Measurements from ENCODE around the gene REV3L. TPM values are rescaled to one million over a fixed set of nuclear protein-coding genes. Genes with fewer than 3 reads are reported as not detected.

REV3L gene
- polyA plus RNA-seq, 2 of the 4 experiments (the other 2 are of a cell fraction): 4.1 to 12.4 TPM

GRCh38 chr6:111414373-111414772, 68.6 kb downstream of the REV3L start:
- FAIRE-seq (no peak), ATAC-seq (no peak), DNase-seq (ENCODE audit: low read depth in 1 of 2, low spot score in 1 of 2) (no peak)
- no peak overlapping the region for H3K27ac ChIP-seq
- peaks cover 4% of the 10 kb centered on the region; the same call in 1 of the 3 replicates for H3K4me1 ChIP-seq
- H3K4me3 ChIP-seq: no peak overlapping the region
- 90% methylated on average over 1 of the region's 1 CpG for WGBS (ENCODE audit: missing lambda C conversion rate)
- no peak overlapping the region for H3K4me2 ChIP-seq
- ChIA-PET CTCF (no interaction called here), POLR2A (no interaction called here)
- no peaks in the 10 kb centered on the region for H3K9me3 ChIP-seq
- TF ChIP-seq PBX3 (IDR thresholded peaks at IDR 0.05) (no peak), KDM5A (IDR thresholded peaks at IDR 0.05) (no peak), CBX2 (IDR thresholded peaks at IDR 0.05; ENCODE audit: borderline replicate concordance, low read depth) (no peak), BCL3 (IDR thresholded peaks at IDR 0.05) (no peak), MAFK (IDR thresholded peaks at IDR 0.05; ENCODE audit: partially characterized antibody) (no peak), MAZ (IDR thresholded peaks at IDR 0.05; ENCODE audit: borderline replicate concordance, low read depth, low read length) (no peak), POLR2A (IDR thresholded peaks at IDR 0.05; ENCODE audit: low read length) (no peak)

- no peak for FAIRE-seq
- no peaks in the 10 kb centered on the region for H3K9me3 ChIP-seq
- ChIA-PET CTCF (no interaction called here), POLR2A (no interaction called here)
- H3K4me1 ChIP-seq: no peaks in the 10 kb centered on the region
- no peak overlapping the region for H3K4me3 ChIP-seq
- DNase-seq (ENCODE audit: low read depth in 1 of 2, low spot score in 1 of 2): no peak
- TF ChIP-seq RNF2 (IDR thresholded peaks at IDR 0.05; ENCODE audit: borderline replicate concordance, low read depth) (no peak), HOXB13 (CRISPR knock-in tag; IDR thresholded peaks at IDR 0.05; ENCODE audit: low read depth) (no peak), PHF8 (IDR thresholded peaks at IDR 0.05; ENCODE audit: borderline replicate concordance, low read depth) (no peak), ZFP36 (IDR thresholded peaks at IDR 0.05; ENCODE audit: borderline replicate concordance, partially characterized antibody) (no peak), RAD21 (conservative IDR thresholded peaks at IDR 0.05 in 1 of 2, IDR thresholded peaks at IDR 0.05 in 1 of 2) (no peak), ATOH8 (CRISPR knock-in tag; IDR thresholded peaks at IDR 0.05; ENCODE audit: low read depth) (no peak), TP53 (CRISPR knock-in tag; IDR thresholded peaks at IDR 0.05) (no peak), NPAS2 (CRISPR knock-in tag; IDR thresholded peaks at IDR 0.05; ENCODE audit: borderline replicate concordance) (no peak), REST (IDR thresholded peaks at IDR 0.05) (no peak), SMC3 (IDR thresholded peaks at IDR 0.05) (no peak), EHF (CRISPR knock-in tag; IDR thresholded peaks at IDR 0.05) (no peak), CBX2 (IDR thresholded peaks at IDR 0.05; ENCODE audit: borderline replicate concordance, low read depth) (no peak), ZC3H11A (IDR thresholded peaks at IDR 0.05) (no peak), NR3C1 (IDR thresholded peaks at IDR 0.05) (no peak), USF2 (IDR thresholded peaks at IDR 0.05) (no peak), HDAC2 (IDR thresholded peaks at IDR 0.05) (no peak), ESRRA (IDR thresholded peaks at IDR 0.05; ENCODE audit: borderline replicate concordance, low read length) (no peak)
- H3K4me2 ChIP-seq: no peak overlapping the region
- H3K27ac ChIP-seq: no peak overlapping the region
- ATAC-seq: no peak
- 83% methylated on average over 4 of the region's 4 CpGs for WGBS (ENCODE audit: missing lambda C conversion rate)
These were observed 70.9 kb downstream of the REV3L start for GRCh38 chr6:111411978-111412566.

Data from A549 (cell line).